HepG2 (cell line): ENCODE results near the gene DSTN. TPM values are rescaled to one million over a fixed set of nuclear protein-coding genes. Genes with fewer than 3 reads are reported as not detected.
A peak's percentile ranks its signal among the peaks of the same experiment; 100 is the strongest.

Experiments
- ATAC-seq: fragments of 200-7000 bp; cut with Tn5 transposase; 3 replicates; pipeline ENCODE4 v1.9.1; 2020; ENCODE audit warnings: mild to moderate bottlenecking, moderate library complexity
- BruUV-seq: library from RNA; stranded (reverse); fragments of 400-500 nt; replicated peaks from 2 replicates; lab custom pipeline; 2021; lab: Mats Ljungman, UMichigan
- CTCF ChIA-PET: fragments of 300-600 bp; formaldehyde crosslinking; extraction: SDS; loops from one replicate; lab custom pipeline; 2021; ENCODE audit warnings: low total read pairs, inconsistent platforms, low intra/inter-chr PET ratio; lab: Yijun Ruan, JAX
- POLR2A ChIA-PET: fragments of 350-600 bp; sonication (Branson Sonifier 250); formaldehyde crosslinking; loops from one replicate; lab custom pipeline; 2020; ENCODE audit warnings: antibody characterized with exemption, inconsistent platforms; lab: Yijun Ruan, JAX
- DNase-seq: peaks from one replicate; pipeline ENCODE4 v3.0.0-alpha.2; 2015; ENCODE audit warnings: low spot score
- FAIRE-seq: peaks from 3 replicates; lab custom pipeline; 2011; peaks lifted over from hg19 to GRCh38; lab: Jason Lieb, UNC
- H2AFZ ChIP-seq: one replicate; pipeline ENCODE4 v1.6.1; 2011; ENCODE audit warnings: low read length, inconsistent platforms
- H3K27ac ChIP-seq: fragments of 300-600 bp; 3 replicates; pipeline ENCODE4 v1.8.0; 2011; ENCODE audit warnings: mixed run types, mild to moderate bottlenecking, mixed read lengths, low read length, inconsistent platforms; ENCODE audit not compliant: insufficient read depth; ENCODE audit errors: extremely low read length
- H3K27me3 ChIP-seq, 2 experiments: fragments of 200-600 bp in 1 of 2; 2 replicates in 1 of 2; 3 replicates in 1 of 2; pipeline versions ENCODE4 v1.6.0 to v1.8.0; 2011; ENCODE audit warnings: low read length in 2 of 2, mild to moderate bottlenecking in 2 of 2, moderate library complexity in 2 of 2, inconsistent platforms in 1 of 2; ENCODE audit not compliant: insufficient read depth in 2 of 2, control insufficient read depth in 1 of 2
- H3K36me3 ChIP-seq, 2 experiments: fragments of 200-600 bp in 1 of 2; replicated peaks in 1 of 2; 2 replicates in 1 of 2; 3 replicates in 1 of 2; pipeline versions ENCODE4 v1.5.1 to v1.8.0; 2011; ENCODE audit warnings: low read length in 2 of 2, inconsistent platforms in 1 of 2; ENCODE audit not compliant: insufficient read depth in 2 of 2, control insufficient read depth in 1 of 2
- H3K4me1 ChIP-seq: 2 replicates; pipeline ENCODE4 v1.5.1; 2012; ENCODE audit warnings: low read length, inconsistent platforms; ENCODE audit not compliant: insufficient read depth
- H3K4me2 ChIP-seq: 2 replicates; pipeline ENCODE4 v1.6.0; 2011; ENCODE audit warnings: low read depth, low read length, inconsistent platforms
- H3K4me3 ChIP-seq, 3 experiments: fragments of 200-600 bp in 1 of 3; sonication (generic), shearing (Covaris generic) in 1 of 3; replicated peaks in 1 of 3; 2 replicates each; pipeline ENCODE4 v1.5.1; 2011 to 2016; ENCODE audit warnings: low read length in 3 of 3, inconsistent platforms in 2 of 3, low read depth in 2 of 3, mild to moderate bottlenecking in 2 of 3, control low read depth in 1 of 3, mixed read lengths in 1 of 3; ENCODE audit not compliant: insufficient read depth in 1 of 3
- H3K79me2 ChIP-seq: one replicate; pipeline ENCODE4 v1.6.1; 2011; ENCODE audit warnings: low read length, inconsistent platforms; ENCODE audit not compliant: insufficient read depth
- H3K9ac ChIP-seq: 2 replicates; pipeline ENCODE4 v1.6.0; 2011; ENCODE audit warnings: mild to moderate bottlenecking, low read depth, low read length, inconsistent platforms; ENCODE audit not compliant: insufficient read depth
- H3K9me3 ChIP-seq: 2 replicates; pipeline ENCODE4 v1.5.1; 2012; ENCODE audit warnings: mild to moderate bottlenecking, low read length
- H4K20me1 ChIP-seq: 2 replicates; pipeline ENCODE4 v1.6.0; 2011; ENCODE audit warnings: inconsistent platforms, mild to moderate bottlenecking, low read length, moderate library complexity; ENCODE audit not compliant: insufficient read depth
- AGO1 ChIP-seq: fragments of 200-400 bp; formaldehyde crosslinking; IDR thresholded peaks from 2 replicates; pipeline ENCODE4 v1.6.1; 2017; ENCODE audit warnings: mild to moderate bottlenecking, low read depth, low read length, moderate library complexity; ENCODE audit not compliant: poor library complexity, severe bottlenecking
- HNRNPLL ChIP-seq: fragments of 200-400 bp; formaldehyde crosslinking; IDR thresholded peaks from 2 replicates; pipeline ENCODE4 v1.6.1; 2017; ENCODE audit warnings: mild to moderate bottlenecking, low read depth, low read length; ENCODE audit not compliant: poor library complexity, severe bottlenecking
- YY1 ChIP-seq: IDR thresholded peaks from 2 replicates; pipeline ENCODE4 v1.6.1; 2011; ENCODE audit warnings: low read length, low read depth, moderate library complexity, mild to moderate bottlenecking; ENCODE audit not compliant: insufficient read depth, insufficient replicate concordance
- ZC3H13 ChIP-seq: sonication (generic); formaldehyde crosslinking; IDR thresholded peaks from 2 replicates; pipeline ENCODE4 v1.8.1; 2023; ENCODE audit warnings: mild to moderate bottlenecking, missing genetic modification reagents, moderate library complexity
- ZFP36L2 ChIP-seq: sonication (generic); formaldehyde crosslinking; IDR thresholded peaks from 2 replicates; pipeline ENCODE4 v1.4.0; 2020; ENCODE audit warnings: missing genetic modification reagents
- ZNF160 ChIP-seq: sonication (generic); formaldehyde crosslinking; IDR thresholded peaks from 2 replicates; pipeline ENCODE4 v1.8.0; 2022; ENCODE audit warnings: mild to moderate bottlenecking, inconsistent platforms, missing genetic modification reagents
- ZNF235 ChIP-seq: sonication (generic); formaldehyde crosslinking; IDR thresholded peaks from 2 replicates; pipeline ENCODE4 v1.8.1; 2023; ENCODE audit warnings: mild to moderate bottlenecking, missing genetic modification reagents, borderline replicate concordance
- ZNF33A ChIP-seq: sonication (generic); formaldehyde crosslinking; IDR thresholded peaks from 2 replicates; pipeline ENCODE4 v1.5.1; 2020; ENCODE audit warnings: missing genetic modification reagents, mild to moderate bottlenecking, moderate library complexity, borderline replicate concordance
- ZNF547 ChIP-seq: sonication (generic); formaldehyde crosslinking; IDR thresholded peaks from 2 replicates; pipeline ENCODE4 v1.5.1; 2020; ENCODE audit warnings: mild to moderate bottlenecking, missing genetic modification reagents
- ZNF557 ChIP-seq: sonication (generic); formaldehyde crosslinking; IDR thresholded peaks from 2 replicates; pipeline ENCODE4 v1.4.0; 2020; ENCODE audit warnings: missing genetic modification reagents
- ZNF674 ChIP-seq: sonication (generic); formaldehyde crosslinking; IDR thresholded peaks from 2 replicates; pipeline ENCODE4 v1.5.0; 2020; ENCODE audit warnings: low read depth, mild to moderate bottlenecking, missing genetic modification reagents
- ZNF703 ChIP-seq: sonication (generic); formaldehyde crosslinking; IDR thresholded peaks from 2 replicates; pipeline ENCODE4 v1.5.1; 2020; ENCODE audit warnings: missing genetic modification reagents, mild to moderate bottlenecking, moderate library complexity, borderline replicate concordance
- WGBS: methylation state at CpG from one replicate; pipeline ENCODE4 v1.1.6; 2017; ENCODE audit warnings: low lambda C conversion rate; 5-methylcytosine and 5-hydroxymethylcytosine counted together
- in situ Hi-C: cut with HindIII; loops from 2 replicates; pipeline ENCODE4 v1.10.0; 2017; ENCODE audit warnings: low pct_unique_long_range_greater_than_20kb; ENCODE audit not compliant: extremely low pct_ligation_motif_present
- intact Hi-C: fragments of 100-400 bp; cut with micrococcal nuclease; formaldehyde crosslinking; loops from one replicate; pipeline ENCODE4 v1.10.0; 2022; ENCODE audit not compliant: unreplicated experiment
- polyA plus RNA-seq, 8 experiments: library from polyadenylated mRNA; depleted of rRNA in 3 of 8; stranded (reverse) in 7 of 8; unstranded in 1 of 8; fragments of >200 nt; fragmentation: Illumina TruSeq in 4 of 8; extraction: Trizol in 4 of 8; gene quantifications; 2 replicates each; pipeline versions ENCODE4 v1.2.1 to v1.2.3, GENCODE V29; 2011 to 2016; ENCODE audit warnings: low read depth in 4 of 8, missing spikeins in 1 of 8, mixed read lengths in 1 of 8; ENCODE audit not compliant: insufficient read depth in 1 of 8
- total RNA-seq, 5 experiments: library from RNA; depleted of rRNA; stranded (reverse); fragments of >200 nt; fragmentation: Illumina TruSeq; extraction: Trizol; gene quantifications; 2 replicates each; pipeline ENCODE4 v1.2.3, GENCODE V29; 2016; ENCODE audit warnings: low read depth in 1 of 5
- TF ChIP-seq, protein P1 (sequence below): sonication (generic); formaldehyde crosslinking; IDR thresholded peaks from 2 replicates; pipeline ENCODE4 v1.8.0; 2022; ENCODE audit warnings: missing genetic modification reagents, low read depth, mild to moderate bottlenecking, borderline replicate concordance
- TF ChIP-seq, protein P2 (sequence below): sonication (generic); formaldehyde crosslinking; IDR thresholded peaks from 2 replicates; pipeline ENCODE4 v1.8.0; 2022; ENCODE audit warnings: missing genetic modification reagents, mild to moderate bottlenecking, moderate library complexity, borderline replicate concordance
- TF ChIP-seq, protein P3 (sequence below): sonication (generic); formaldehyde crosslinking; IDR thresholded peaks from 2 replicates; pipeline ENCODE4 v1.8.0; 2022; ENCODE audit warnings: mild to moderate bottlenecking, missing genetic modification reagents
- TF ChIP-seq, protein P4 (sequence below): sonication (generic); formaldehyde crosslinking; IDR thresholded peaks from 2 replicates; pipeline ENCODE4 v1.4.0; 2020; ENCODE audit warnings: missing genetic modification reagents

The DSTN gene
- total and polyA plus RNA-seq, 2 of the 13 experiments (the other 11 are each of a cell fraction or from before 2014, with no cell fraction given) = 27.6 to 106 TPM

DNA sequence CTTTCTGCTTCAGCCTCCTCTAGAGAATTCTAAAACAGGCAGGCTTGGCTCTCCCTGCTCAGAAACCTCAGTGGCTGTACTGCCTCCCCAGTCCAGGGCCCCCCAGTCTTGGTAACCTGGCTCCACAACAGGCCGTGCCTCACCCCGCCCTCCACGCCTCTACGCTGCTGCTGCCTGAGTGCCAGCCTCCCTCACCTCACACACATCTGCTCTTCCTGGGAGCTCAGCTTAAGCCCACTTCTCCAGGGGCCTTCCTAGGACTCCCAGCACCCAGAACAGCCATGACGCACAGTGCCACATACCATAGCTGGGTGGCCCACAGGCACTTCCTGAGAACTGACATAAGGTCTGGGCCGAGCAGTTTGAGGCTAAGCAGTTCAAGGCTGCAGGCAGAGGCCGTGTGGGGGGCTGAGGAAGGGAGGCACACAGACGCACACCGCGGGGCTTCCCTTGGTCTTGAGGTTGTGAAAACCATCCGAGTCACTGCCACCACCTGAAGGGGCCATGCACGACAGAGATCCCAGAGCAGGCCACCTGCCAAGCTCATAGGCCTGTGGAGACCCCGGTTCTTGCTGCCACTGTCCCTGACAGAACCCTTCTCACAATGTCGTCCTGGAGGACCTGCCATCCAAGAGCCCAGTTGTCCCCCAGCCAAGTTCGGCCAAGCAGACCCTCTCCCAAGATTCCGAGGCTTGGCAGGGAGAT is 42.6 kb downstream of the DSTN start:
- DNase-seq = peak; percentile 39
- POLR2A ChIA-PET = interaction anchor here (1.2 to 1.6 kb wide), 5 partner anchors 10 to 110 kb away, joined by 3 to 4 read pairs (median 3); partner anchors contain the start of genes BFSP1, DSTN and RRBP1
- H3K79me2 ChIP-seq = no peaks in the 10 kb centered on the region
- H3K36me3 ChIP-seq = peaks cover 26 to 38% of the 10 kb centered on the region in 2 experiments
- peak; percentile 10 for ATAC-seq
- no TSS peak for BruUV-seq
- no peaks in the 10 kb centered on the region for H3K9me3 ChIP-seq
- H3K27me3 ChIP-seq = no peaks in the 10 kb centered on the region
- CTCF ChIA-PET = interaction anchor here (1.4 to 3.1 kb wide), 2 partner anchors 75 to 286 kb away, joined by 4 to 11 read pairs; no protein-coding TSS in a partner anchor
- H4K20me1 ChIP-seq = peaks cover 13% of the 10 kb centered on the region; the same call in 1 of the 2 replicates
- intact Hi-C loops (no loop called here), in situ Hi-C loops (loop anchor here (5.0 kb wide), 1 partner anchor 75 kb away; no protein-coding TSS in a partner anchor)
- H3K4me2 ChIP-seq = 0 out of 2 replicates have a peak overlapping the region, but pooled peaks have one; percentile 1
- FAIRE-seq = no peak
- H2AFZ ChIP-seq = no peak overlapping the region
- H3K27ac ChIP-seq = peak overlapping the region; percentile 32
- WGBS = 67% methylated on average over 16 of the region's 16 CpGs
- 0 out of 2 replicates have a peak overlapping the region, but pooled peaks have one; percentile 0 for H3K9ac ChIP-seq
- no peak overlapping the region for H3K4me3 ChIP-seq
- H3K4me1 ChIP-seq = peaks cover 22% of the 10 kb centered on the region
- TF ChIP-seq, protein P1, sequence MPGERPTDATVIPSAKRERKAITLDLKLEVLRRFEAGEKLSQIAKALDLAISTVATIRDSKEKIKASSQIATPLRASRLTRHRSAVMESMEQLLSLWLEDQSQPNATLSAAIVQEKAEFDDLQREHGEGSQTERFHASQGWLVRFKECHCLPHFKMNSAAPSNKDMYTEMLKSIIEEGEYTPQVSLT (CRISPR knock-in tag) = no peak
- TF ChIP-seq ZNF557 (0 out of 2 replicates have a peak, but pooled peaks have one; percentile 64), ZNF674 (CRISPR knock-in tag) (peak; percentile 63; the same call in 1 of the 2 replicates), ZFP36L2 (CRISPR knock-in tag) (no peak), ZNF235 (CRISPR knock-in tag) (no peak), AGO1 (no peak), ZC3H13 (CRISPR knock-in tag) (peak; percentile 94), ZNF33A (CRISPR knock-in tag) (peak; percentile 18; the same call in 1 of the 2 replicates), ZNF160 (CRISPR knock-in tag) (0 out of 2 replicates have a peak, but pooled peaks have one; percentile 25), HNRNPLL (no peak), ZNF703 (no peak), YY1 (peak; percentile 10), ZNF547 (CRISPR knock-in tag) (peak; percentile 45; the same call in 1 of the 2 replicates)
- TF ChIP-seq, protein P2, sequence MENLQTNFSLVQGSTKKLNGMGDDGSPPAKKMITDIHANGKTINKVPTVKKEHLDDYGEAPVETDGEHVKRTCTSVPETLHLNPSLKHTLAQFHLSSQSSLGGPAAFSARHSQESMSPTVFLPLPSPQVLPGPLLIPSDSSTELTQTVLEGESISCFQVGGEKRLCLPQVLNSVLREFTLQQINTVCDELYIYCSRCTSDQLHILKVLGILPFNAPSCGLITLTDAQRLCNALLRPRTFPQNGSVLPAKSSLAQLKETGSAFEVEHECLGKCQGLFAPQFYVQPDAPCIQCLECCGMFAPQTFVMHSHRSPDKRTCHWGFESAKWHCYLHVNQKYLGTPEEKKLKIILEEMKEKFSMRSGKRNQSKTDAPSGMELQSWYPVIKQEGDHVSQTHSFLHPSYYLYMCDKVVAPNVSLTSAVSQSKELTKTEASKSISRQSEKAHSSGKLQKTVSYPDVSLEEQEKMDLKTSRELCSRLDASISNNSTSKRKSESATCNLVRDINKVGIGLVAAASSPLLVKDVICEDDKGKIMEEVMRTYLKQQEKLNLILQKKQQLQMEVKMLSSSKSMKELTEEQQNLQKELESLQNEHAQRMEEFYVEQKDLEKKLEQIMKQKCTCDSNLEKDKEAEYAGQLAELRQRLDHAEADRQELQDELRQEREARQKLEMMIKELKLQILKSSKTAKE (CRISPR knock-in tag) = no peak
- TF ChIP-seq, protein P3, sequence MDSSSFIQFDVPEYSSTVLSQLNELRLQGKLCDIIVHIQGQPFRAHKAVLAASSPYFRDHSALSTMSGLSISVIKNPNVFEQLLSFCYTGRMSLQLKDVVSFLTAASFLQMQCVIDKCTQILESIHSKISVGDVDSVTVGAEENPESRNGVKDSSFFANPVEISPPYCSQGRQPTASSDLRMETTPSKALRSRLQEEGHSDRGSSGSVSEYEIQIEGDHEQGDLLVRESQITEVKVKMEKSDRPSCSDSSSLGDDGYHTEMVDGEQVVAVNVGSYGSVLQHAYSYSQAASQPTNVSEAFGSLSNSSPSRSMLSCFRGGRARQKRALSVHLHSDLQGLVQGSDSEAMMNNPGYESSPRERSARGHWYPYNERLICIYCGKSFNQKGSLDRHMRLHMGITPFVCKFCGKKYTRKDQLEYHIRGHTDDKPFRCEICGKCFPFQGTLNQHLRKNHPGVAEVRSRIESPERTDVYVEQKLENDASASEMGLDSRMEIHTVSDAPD (CRISPR knock-in tag) = no peak
- TF ChIP-seq, protein P4, sequence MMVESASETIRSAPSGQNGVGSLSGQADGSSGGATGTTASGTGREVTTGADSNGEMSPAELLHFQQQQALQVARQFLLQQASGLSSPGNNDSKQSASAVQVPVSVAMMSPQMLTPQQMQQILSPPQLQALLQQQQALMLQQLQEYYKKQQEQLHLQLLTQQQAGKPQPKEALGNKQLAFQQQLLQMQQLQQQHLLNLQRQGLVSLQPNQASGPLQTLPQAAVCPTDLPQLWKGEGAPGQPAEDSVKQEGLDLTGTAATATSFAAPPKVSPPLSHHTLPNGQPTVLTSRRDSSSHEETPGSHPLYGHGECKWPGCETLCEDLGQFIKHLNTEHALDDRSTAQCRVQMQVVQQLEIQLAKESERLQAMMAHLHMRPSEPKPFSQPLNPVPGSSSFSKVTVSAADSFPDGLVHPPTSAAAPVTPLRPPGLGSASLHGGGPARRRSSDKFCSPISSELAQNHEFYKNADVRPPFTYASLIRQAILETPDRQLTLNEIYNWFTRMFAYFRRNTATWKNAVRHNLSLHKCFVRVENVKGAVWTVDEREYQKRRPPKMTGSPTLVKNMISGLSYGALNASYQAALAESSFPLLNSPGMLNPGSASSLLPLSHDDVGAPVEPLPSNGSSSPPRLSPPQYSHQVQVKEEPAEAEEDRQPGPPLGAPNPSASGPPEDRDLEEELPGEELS = peak; percentile 0; the same call in 1 of the 2 replicates
